Inferior parietal cortex (tissue), 1 donor: ENCODE data around the gene NCOA6.

ENCODE experiments used
- DNase-seq: peaks from one replicate; pipeline ENCODE4 v3.0.0-alpha.2; 2016; ENCODE audit errors: extremely low spot score

NCOA6 gene

DNA sequence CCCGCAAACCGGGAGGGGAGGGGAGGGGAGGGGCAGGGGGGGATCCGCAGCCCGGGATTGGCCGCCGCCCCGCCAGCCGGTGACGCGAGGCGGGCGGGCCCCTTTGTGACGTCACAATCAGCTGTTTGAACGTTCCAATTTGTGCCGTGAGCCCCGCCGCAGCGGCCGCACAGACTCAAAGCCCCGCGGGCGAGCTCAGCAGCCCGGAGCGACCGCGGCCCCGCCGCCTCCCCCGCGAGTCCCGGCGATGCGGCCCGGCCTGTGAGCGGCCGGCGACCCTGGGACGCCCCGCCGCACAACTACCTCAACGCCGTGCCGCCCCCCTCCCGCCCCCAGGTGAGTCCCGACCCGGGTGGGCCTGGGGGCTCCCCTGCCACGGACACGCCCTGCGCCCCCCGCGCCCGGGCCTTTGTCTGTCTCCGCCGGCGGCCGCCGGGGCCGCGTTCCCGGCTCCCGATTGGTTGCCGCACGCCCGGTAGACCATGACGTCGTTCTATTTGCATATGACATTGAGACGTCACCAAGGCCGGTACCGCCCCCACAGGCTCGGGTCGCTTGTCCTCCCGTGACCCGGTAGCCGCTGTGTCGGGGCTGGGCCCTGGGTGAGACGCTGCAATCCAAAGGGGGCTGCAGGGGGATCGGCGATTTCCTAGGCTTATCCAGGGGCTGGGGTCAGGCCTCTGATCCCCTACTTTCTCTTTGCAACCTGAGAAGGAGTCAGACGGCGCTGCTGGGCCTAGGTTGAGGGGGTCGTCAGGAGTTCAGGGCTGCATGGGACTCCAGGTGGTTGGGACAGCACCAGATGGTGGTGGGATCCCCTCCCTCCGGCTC, 121.1 kb downstream of the NCOA6 start, which contains the start of gene TP53INP2:
TSS of gene TP53INP2 (plus strand) at position 168 of the 831 bp plus-strand sequence. CDS start 4,396 bp downstream, outside the sequence.
- DNase-seq = peak; percentile 90

DNA sequence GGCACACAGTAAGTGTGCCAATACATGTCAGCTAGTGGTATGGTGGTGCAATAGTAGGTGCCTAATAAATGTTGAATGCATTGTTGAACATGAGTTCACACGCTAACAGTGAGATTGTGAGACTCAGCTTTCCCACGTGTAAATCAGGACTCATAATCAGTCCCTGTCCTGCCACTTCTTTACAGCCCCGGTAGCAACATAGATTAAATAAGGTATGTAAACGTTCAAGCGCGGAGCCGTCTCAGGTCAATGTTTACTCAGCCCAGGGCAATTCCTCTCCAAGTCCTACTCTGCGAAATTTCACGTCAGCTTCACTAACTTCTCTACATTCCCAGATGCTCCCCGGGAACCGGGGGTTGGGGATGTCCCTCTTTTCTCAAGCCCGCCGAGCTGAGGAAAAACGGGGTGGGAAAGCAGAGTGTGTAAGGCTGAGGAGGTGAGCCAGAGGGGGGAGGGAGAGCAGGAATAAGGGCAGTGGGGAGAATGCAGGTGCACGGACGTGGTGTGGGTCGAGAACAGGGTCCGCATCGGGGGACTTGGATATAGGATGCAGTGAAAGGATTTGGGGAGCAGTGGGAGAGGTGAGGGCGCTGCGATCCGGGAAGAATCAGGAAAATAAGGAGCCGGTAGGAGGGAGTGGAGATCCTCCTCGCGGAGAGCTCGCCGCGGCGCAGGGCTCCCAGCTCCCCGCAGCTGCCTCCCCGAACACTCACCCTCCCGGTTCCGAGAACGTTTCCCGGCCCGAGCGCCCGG, 121.9 kb downstream of the NCOA6 start:
- DNase-seq = no peak

- no peak for DNase-seq
Measured at GRCh38 chr20:34703061-34703423, 122.4 kb downstream of the NCOA6 start.

DNA sequence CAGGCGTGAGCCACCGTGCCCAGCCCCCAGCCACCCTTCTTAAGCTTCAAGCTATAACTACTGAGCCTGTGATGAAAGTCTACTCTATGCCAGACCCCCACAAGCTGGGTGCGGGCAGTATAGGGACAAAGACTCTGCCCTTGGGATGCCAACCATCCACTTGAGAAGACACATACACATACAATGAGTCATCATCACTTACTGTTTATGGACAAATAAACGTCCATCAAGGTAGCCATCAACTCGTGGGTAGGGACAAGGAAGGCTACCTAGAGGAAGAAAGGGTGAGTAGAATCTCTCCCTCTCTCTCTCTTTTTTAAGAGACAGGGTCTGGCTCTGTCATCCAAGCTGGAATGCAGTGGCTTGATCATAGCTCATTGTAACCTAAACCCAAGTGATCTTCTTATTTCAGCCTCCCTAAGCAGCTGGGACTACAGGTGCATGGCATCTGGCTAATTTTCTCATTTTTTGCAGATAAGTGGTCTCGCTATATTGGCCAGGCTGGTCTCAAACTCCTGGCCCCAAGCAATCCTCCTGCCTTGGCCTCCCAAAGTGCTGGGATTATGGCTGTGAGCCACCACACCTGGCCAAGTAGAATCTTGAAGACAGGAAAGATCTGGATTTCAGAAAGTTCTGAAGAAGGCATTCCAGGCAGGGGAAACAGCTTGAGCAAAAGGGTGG, 123.9 kb downstream of the NCOA6 start:
- no peak for DNase-seq

GRCh38 chr20:34693414-34693813, 132.0 kb downstream of the NCOA6 start:
- no peak for DNase-seq

GRCh38 chr20:34691838-34692237, 133.6 kb downstream of the NCOA6 start:
- DNase-seq = no peak

DNA sequence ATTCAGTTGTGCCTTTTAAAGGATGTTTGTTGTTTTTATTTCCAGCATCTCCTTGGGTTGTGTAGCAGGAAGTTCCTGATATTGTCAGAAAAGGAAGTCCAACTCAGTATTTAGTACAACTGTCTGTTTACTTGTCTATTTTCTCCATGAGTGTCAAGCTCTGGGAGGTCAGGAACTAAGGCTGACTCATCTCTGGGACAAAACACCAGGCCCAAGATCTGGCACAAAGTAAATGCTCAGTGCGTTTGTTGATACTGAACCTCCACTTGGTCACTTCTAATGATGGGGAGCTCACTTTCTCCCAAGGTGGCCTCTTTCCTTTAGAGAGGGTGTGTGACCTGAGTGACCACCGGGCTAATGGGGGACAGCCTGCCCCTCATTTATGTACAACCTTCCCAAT, 136.0 kb downstream of the NCOA6 start:
- DNase-seq = no peak

GRCh38 chr20:34683667-34684066, 141.8 kb downstream of the NCOA6 start:
- DNase-seq = no peak

DNA sequence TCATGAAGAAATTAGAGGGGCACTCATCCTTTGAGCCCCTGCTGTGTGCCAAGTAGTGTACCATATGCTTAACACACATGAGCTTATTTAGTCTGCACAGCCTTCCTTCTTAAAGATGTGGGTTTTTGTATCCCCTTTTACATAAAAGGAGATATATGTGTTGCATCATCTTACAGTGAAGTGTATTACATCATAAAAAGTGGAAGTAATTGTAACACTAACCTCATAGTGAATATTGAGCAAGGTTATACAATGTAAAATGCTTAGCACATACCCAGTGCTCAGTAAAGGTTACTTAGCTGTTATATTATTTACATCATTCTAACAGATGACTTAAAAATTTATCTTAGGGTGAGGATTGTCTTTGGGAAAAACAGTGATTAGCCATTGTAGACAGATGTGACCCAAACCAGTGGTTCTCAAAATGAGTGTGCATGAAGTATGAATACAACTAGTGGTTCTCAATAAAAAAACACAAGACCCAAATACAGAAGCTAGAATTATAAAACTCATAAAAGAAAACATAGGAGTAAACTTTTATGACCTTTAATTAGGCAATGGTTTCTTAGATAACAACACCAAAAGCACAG, 144.8 kb downstream of the NCOA6 start:
- DNase-seq = no peak

- DNase-seq = peak; percentile 96
Measured at GRCh38 chr20:34676642-34677373, 148.6 kb downstream of the NCOA6 start, which contains the start of gene PIGU. TSS of gene PIGU (minus strand) at chr20:34677092. CDS start at chr20:34677085, 7 bp downstream.

DNA sequence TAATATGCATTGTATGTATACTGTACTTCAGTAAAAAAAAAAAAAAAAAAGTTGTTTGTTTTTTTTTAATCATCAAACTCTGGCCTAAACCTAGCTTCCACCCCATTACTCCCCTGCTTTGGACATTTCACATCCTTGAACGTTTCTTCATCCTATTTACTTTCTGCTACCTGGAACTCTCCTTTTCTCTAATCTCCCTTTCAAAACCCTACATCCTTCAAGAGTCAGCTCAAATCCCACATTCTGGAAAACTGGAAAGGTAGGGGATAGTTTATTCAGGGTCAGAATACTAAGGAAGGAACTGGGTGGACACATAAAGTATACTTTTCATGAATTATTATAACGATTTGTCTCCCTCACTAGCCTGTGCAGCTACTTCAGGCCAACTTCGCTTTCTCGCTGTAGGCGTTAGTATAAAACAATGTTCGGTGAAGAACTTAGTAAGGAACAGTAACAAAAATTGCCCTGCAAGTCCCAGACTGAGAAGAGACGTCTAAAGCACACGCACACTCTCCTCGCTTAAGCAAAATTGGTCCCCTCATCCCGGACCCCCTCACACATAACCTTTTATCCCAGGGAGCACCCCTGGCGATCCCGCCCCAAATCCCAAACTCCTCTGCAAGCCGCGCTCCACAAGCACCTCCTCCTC, 149.3 kb downstream of the NCOA6 start:
- peak; percentile 6 for DNase-seq

GRCh38 chr20:34675561-34675960, 149.9 kb downstream of the NCOA6 start:
- DNase-seq = no peak

DNA sequence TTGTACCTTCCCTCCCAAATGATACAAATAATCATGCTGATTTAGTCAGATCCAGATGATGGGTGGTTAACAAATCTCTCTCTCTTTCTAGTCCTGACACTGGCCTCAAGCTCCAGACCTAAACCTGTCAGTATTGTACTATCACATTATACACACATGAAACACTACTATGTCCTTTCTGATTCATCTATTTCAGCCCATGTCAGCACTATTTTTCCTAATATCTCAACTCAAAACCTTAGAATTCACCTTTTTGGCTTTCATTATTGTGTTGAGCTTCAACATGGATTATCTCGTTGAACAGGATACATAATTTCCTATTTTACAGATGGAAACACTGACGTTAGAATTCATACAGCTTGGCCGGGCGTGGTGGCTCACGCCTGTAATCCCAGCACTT, 152.0 kb downstream of the NCOA6 start:
- no peak for DNase-seq

DNA sequence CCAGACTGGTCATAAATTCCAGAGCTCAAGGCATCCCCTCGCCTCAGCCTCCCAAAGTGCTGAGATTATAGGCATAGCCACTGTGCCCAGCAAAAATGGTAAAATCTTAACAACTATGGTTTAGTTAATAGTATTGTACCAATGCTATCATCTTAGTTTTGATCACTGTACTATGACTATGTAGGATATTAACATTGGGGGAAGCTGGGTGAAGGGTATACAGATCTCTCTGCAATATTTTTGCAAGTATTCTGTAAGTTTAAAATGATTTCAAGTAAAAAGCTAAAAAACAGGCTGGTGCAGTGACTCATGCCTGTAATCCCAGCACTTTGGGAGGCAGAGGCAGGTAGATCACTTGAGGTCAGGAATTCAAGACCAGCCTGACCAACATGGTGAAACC, 156.4 kb downstream of the NCOA6 start:
- no peak for DNase-seq
